Activated CD8-positive, alpha-beta T cell treated with anti-CD3 and anti-CD28 coated beads for 36 hours (primary cell): ENCODE results near the gene PPIB. TPM values are rescaled to one million over a fixed set of nuclear protein-coding genes. Genes with fewer than 3 reads are reported as not detected.

Source experiments
- ATAC-seq: fragments of 200-7000 bp; cut with Tn5 transposase; one replicate; pipeline ENCODE4 v1.10.0; 2021; ENCODE audit warnings: mild to moderate bottlenecking, moderate library complexity
- CTCF ChIA-PET: fragments of 350-600 bp; sonication (Branson Sonifier 250); formaldehyde crosslinking; loops from one replicate; lab custom pipeline; 2021; ENCODE audit warnings: antibody characterized with exemption; lab: Charles Lee
- POLR2A ChIA-PET: fragments of 350-600 bp; sonication (Branson Sonifier 250); formaldehyde crosslinking; loops from one replicate; lab custom pipeline; 2021; ENCODE audit warnings: antibody characterized with exemption; lab: Charles Lee
- DNase-seq: peaks from one replicate; pipeline ENCODE4 v3.0.0-alpha.2; 2020
- H3K27ac Mint-ChIP-seq: one replicate; pipeline ENCODE4 v1.8.0; 2021; ENCODE audit warnings: mild to moderate bottlenecking, mixed read lengths
- H3K27me3 Mint-ChIP-seq: one replicate; pipeline ENCODE4 v1.8.0; 2021; ENCODE audit warnings: mixed read lengths
- H3K36me3 Mint-ChIP-seq: one replicate; pipeline ENCODE4 v1.8.0; 2021; ENCODE audit warnings: low read depth, mixed read lengths
- H3K4me1 Mint-ChIP-seq: one replicate; pipeline ENCODE4 v1.8.0; 2021; ENCODE audit warnings: low read depth, mixed read lengths
- H3K4me3 Mint-ChIP-seq: one replicate; pipeline ENCODE4 v1.8.0; 2021; ENCODE audit warnings: mild to moderate bottlenecking, moderate library complexity, mixed read lengths
- H3K9me3 Mint-ChIP-seq: one replicate; pipeline ENCODE4 v1.8.0; 2021; ENCODE audit warnings: mixed read lengths
- CTCF ChIP-seq: fragments of 200-600 bp; IDR thresholded peaks from one replicate; pipeline ENCODE4 v1.8.0; 2022; ENCODE audit warnings: antibody characterized with exemption, mild to moderate bottlenecking
- intact Hi-C: fragments of 100-400 bp; cut with micrococcal nuclease; formaldehyde crosslinking; loops from one replicate; pipeline ENCODE4 v1.10.0; 2022
- total RNA-seq, 2 experiments: library from RNA; stranded (reverse); gene quantifications; one replicate each; pipeline ENCODE4 v1.2.3, GENCODE V29; 2021

The PPIB gene
- total RNA-seq, 2 experiments from 2014 or later = 223 to 227 TPM

DNA sequence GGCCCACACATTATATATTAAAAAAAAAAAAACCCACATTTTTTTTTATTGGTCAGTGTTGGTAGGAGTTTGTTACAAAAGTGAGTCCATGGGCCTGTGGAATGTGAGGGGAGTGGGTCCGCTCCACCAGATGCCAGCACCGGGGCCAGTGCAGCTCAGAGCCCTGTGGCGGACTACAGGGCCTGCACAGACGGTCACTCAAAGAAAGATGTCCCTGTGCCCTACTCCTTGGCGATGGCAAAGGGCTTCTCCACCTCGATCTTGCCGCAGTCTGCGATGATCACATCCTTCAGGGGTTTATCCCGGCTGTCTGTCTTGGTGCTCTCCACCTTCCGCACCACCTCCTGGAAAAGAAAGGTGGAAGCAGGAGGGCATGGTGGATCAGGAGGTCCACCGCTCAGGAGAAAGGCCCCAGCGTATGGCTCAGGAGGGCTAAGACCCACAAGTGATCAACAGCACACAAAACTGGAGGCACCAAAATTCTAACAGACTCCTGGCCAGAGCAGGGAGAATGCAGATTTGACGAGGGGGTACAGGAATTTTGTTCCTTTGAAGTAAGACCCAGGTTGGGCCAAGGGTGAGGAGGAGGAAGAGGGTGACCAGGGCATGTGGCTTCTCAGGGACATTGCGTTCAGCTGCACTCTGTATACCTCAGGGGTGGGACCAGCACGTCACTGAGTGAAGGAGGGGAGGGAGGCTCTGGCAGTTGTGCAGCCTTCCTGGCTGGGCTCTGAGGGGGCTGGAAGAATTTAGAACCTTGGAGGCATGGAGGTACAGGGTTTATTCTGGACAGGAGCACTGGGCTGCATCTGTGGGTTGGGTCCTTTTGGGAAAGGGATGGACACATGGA, 6.8 kb downstream of the PPIB start:
- intact Hi-C loops = no loop called here
- DNase-seq (no peak), ATAC-seq (no peak)
- Mint-ChIP-seq H3K36me3 (peaks cover 33% of the 10 kb centered on the region), H3K4me1 (peaks cover 29% of the 10 kb centered on the region), H3K9me3 (no peaks in the 10 kb centered on the region), H3K27me3 (peaks cover 12% of the 10 kb centered on the region), H3K4me3 (no peak overlapping the region), H3K27ac (no peak overlapping the region)
- ChIA-PET CTCF (interaction anchor here (4.4 kb wide), 1 partner anchor 12 kb away, joined by 34 read pairs; no protein-coding TSS in a partner anchor), POLR2A (interaction anchor here (0.6 kb wide), 1 partner anchor 37 kb away, joined by 3 read pairs; no protein-coding TSS in a partner anchor)
- no peak for TF ChIP-seq CTCF

GRCh38 chr15:64153480-64154367, 9.1 kb downstream of the PPIB start:
- intact Hi-C loops = no loop called here
- Mint-ChIP-seq H3K27ac (peak overlapping the region; percentile 66), H3K4me1 (peaks cover 26% of the 10 kb centered on the region), H3K27me3 (peaks cover 15% of the 10 kb centered on the region), H3K4me3 (peak overlapping the region; percentile 36), H3K36me3 (peaks cover 20% of the 10 kb centered on the region), H3K9me3 (no peaks in the 10 kb centered on the region)
- peak; percentile 91 for TF ChIP-seq CTCF
- ChIA-PET CTCF (interaction anchor here (0.6 to 4.4 kb wide), 29 partner anchors 9 to 574 kb away, joined by 3 to 40 read pairs (median 4); partner anchors contain the start of genes CIAO2A, PPIB and SNX1), POLR2A (interaction anchor here (0.7 to 4.2 kb wide), 7 partner anchors 8 to 60 kb away, joined by 3 to 30 read pairs (median 6); partner anchors contain the start of genes CIAO2A, PPIB and SNX1)
- DNase-seq = peak; percentile 95
- ATAC-seq = peak; percentile 89

GRCh38 chr15:64152507-64153387, 10.1 kb downstream of the PPIB start:
- intact Hi-C loops = no loop called here
- Mint-ChIP-seq H3K27ac (no peak overlapping the region), H3K9me3 (no peaks in the 10 kb centered on the region), H3K4me1 (peaks cover 20% of the 10 kb centered on the region), H3K36me3 (peaks cover 13% of the 10 kb centered on the region), H3K27me3 (peaks cover 15% of the 10 kb centered on the region), H3K4me3 (peak overlapping the region; percentile 64)
- TF ChIP-seq CTCF = no peak
- DNase-seq (peak; percentile 25), ATAC-seq (no peak)
- POLR2A ChIA-PET = interaction anchor here (0.7 to 4.2 kb wide), 5 partner anchors 9 to 59 kb away, joined by 3 to 30 read pairs (median 6); partner anchors contain the start of genes CIAO2A, PPIB and SNX1
- CTCF ChIA-PET = interaction anchor here (0.6 to 4.4 kb wide), 22 partner anchors 9 to 575 kb away, joined by 3 to 40 read pairs (median 4); partner anchors contain the start of genes CIAO2A, PPIB and SNX1

DNA sequence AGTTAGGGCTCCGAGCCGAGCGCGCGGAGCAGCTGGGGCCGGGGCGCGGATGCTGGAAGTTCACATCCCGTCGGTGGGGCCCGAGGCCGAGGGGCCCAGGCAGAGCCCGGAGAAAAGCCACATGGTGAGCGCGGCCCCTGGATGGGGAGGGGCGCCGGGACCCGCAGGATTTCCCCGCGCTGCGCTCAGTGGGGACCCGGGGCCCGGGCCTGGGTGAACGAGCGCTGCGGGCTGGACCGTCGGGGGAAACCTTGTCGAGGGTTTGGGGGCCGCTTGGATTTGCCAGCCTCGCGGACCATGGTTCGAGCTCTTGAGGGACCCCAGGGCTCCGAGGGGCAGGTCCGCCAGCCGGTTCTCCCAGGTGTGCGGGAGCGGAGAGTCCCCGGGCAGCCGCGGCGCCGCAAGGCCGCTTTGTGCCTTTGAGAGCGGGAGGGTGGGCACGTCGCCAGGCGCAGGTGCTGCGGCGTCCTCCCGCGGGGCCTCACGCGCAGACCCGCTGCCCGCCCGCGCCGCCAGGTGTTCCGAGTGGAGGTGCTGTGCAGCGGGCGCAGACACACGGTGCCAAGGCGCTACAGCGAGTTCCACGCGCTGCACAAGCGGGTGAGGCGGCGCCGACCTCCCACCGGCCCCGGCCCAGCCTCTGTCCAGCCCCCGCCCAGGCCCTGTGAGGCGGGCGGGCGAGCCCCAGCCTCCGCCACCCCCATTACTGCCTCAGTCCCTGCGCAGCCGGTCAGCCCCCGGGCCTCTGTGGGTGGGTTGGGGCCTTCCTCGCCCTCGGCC, 10.9 kb downstream of the PPIB start, which contains the start of gene SNX22:
SNX22 (plus strand) TSS at position 5 of the 780 bp plus-strand sequence; CDS start at position 50, 45 bp downstream.
- peaks cover 13% of the 10 kb centered on the region for H3K36me3 Mint-ChIP-seq
- POLR2A ChIA-PET = interaction anchor here (1.0 to 4.2 kb wide), 4 partner anchors 10 to 59 kb away, joined by 3 to 30 read pairs (median 11); partner anchors contain the start of genes CIAO2A, PPIB and SNX1
- H3K27ac Mint-ChIP-seq = no peak within 1 kb of the TSS
- H3K4me3 Mint-ChIP-seq = peak within 1 kb of the TSS; percentile 64
- DNase-seq (peak; percentile 29), ATAC-seq (peak; percentile 1)
- no peak for TF ChIP-seq CTCF
- intact Hi-C loops = no loop called here
- CTCF ChIA-PET = interaction anchor here (1.4 to 4.4 kb wide), 6 partner anchors 8 to 576 kb away, joined by 3 to 40 read pairs (median 10); partner anchors contain the start of genes CIAO2A and PPIB
- H3K9me3 Mint-ChIP-seq = no peaks in the 10 kb centered on the region
- peaks cover 15% of the 10 kb centered on the region for H3K27me3 Mint-ChIP-seq
- peaks cover 20% of the 10 kb centered on the region for H3K4me1 Mint-ChIP-seq
